Natural killer cell (primary cell): ENCODE measurements around the gene RXFP2. TPM values are rescaled to one million over a fixed set of nuclear protein-coding genes. Genes with fewer than 3 reads are reported as not detected.

Experiments
- ATAC-seq, 3 donors: fragments of 150-1000 bp in 2 of 3; fragments of 200-7000 bp in 1 of 3; cut with Tn5 transposase; 1 replicate in 1 of 3; 2 replicates in 2 of 3; pipeline ENCODE4 v1.10.0; 2021; ENCODE audit warnings: mild to moderate bottlenecking in 2 of 3, moderate library complexity in 2 of 3
- DNase-seq, 2 donors: peaks; one replicate each; pipeline versions ENCODE4 v3.0.0 to v3.0.0-alpha.2; 2013 to 2021; ENCODE audit warnings: mixed read lengths in 1 of 2
- H3K27ac ChIP-seq: one replicate; pipeline ENCODE4 v1.5.1; 2013; ENCODE audit warnings: mild to moderate bottlenecking, low read length
- H3K27me3 ChIP-seq: one replicate; pipeline ENCODE4 v1.6.1; 2013; ENCODE audit warnings: low read length; ENCODE audit not compliant: control insufficient read depth, insufficient read depth
- H3K36me3 ChIP-seq: one replicate; pipeline ENCODE4 v1.6.1; 2013; ENCODE audit warnings: low read length; ENCODE audit not compliant: control insufficient read depth, insufficient read depth
- H3K4me1 ChIP-seq: one replicate; pipeline ENCODE4 v1.6.1; 2013; ENCODE audit warnings: low read length; ENCODE audit not compliant: control insufficient read depth, insufficient read depth
- H3K4me3 ChIP-seq: one replicate; pipeline ENCODE4 v1.5.1; 2013; ENCODE audit warnings: low read length
- H3K9me3 ChIP-seq: one replicate; pipeline ENCODE4 v1.6.1; 2013; ENCODE audit warnings: low read length; ENCODE audit not compliant: control insufficient read depth, insufficient read depth
- H3K27ac Mint-ChIP-seq, 2 donors: one replicate each; pipeline ENCODE4 v1.8.0; 2022; ENCODE audit warnings: mild to moderate bottlenecking in 2 of 2, mixed read lengths in 2 of 2, moderate library complexity in 1 of 2
- H3K27me3 Mint-ChIP-seq, 2 donors: one replicate each; pipeline ENCODE4 v1.8.0; 2022; ENCODE audit warnings: low read depth in 2 of 2, mixed read lengths in 2 of 2
- H3K36me3 Mint-ChIP-seq: one replicate; pipeline ENCODE4 v1.8.0; 2022; ENCODE audit warnings: mixed read lengths
- H3K4me1 Mint-ChIP-seq, 2 donors: one replicate each; pipeline ENCODE4 v1.8.0; 2022; ENCODE audit warnings: mixed read lengths in 2 of 2
- H3K4me3 Mint-ChIP-seq: one replicate; pipeline ENCODE4 v1.8.0; 2022; ENCODE audit warnings: mild to moderate bottlenecking, moderate library complexity, mixed read lengths
- H3K9me3 Mint-ChIP-seq, 2 donors: one replicate each; pipeline ENCODE4 v1.8.0; 2022; ENCODE audit warnings: mixed read lengths in 2 of 2
- CTCF ChIP-seq: fragments of 200-600 bp; IDR thresholded peaks from one replicate; pipeline ENCODE4 v1.8.0; 2022; ENCODE audit warnings: antibody characterized with exemption
- WGBS: methylation state at CpG from one replicate; pipeline ENCODE4 v1.1.7; 2013; ENCODE audit warnings: missing lambda C conversion rate; ENCODE audit not compliant: insufficient coverage; 5-methylcytosine and 5-hydroxymethylcytosine counted together
- intact Hi-C: fragments of 100-400 bp; cut with micrococcal nuclease; formaldehyde crosslinking; loops from one replicate; pipeline ENCODE4 v1.14.2; 2022
- total RNA-seq, 4 donors: library from RNA; stranded (reverse); fragments of 120-200 nt in 1 of 4; gene quantifications; one replicate each; pipeline versions ENCODE4 v1.2.3 to v1.2.4, GENCODE V29; 2013 to 2022

The RXFP2 gene
- total RNA-seq, 3 donors from 2014 or later (not counting 1 experiment from before 2014, with no cell fraction given) = not detected

GRCh38 chr13:31794452-31794851 lies 55.1 kb downstream of the RXFP2 start:
- DNase-seq (no peak), ATAC-seq (no peak)
- no peak overlapping the region for H3K27ac ChIP-seq
- Mint-ChIP-seq H3K4me3 (no peak overlapping the region), H3K9me3 (no peaks in the 10 kb centered on the region), H3K27me3 (peaks cover 0 to 8% of the 10 kb centered on the region in 2 donors), H3K4me1 (peaks cover 0 to 5% of the 10 kb centered on the region in 2 donors), H3K27ac (no peak overlapping the region), H3K36me3 (no peaks in the 10 kb centered on the region)
- no peak for TF ChIP-seq CTCF
- no peak overlapping the region for H3K4me3 ChIP-seq
- intact Hi-C loops = no loop called here
- no peaks in the 10 kb centered on the region for H3K27me3 ChIP-seq
- no peaks in the 10 kb centered on the region for H3K36me3 ChIP-seq
- no peaks in the 10 kb centered on the region for H3K4me1 ChIP-seq
- WGBS = 91% methylated on average over 3 of the region's 3 CpGs
- no peaks in the 10 kb centered on the region for H3K9me3 ChIP-seq

- no peaks in the 10 kb centered on the region for H3K9me3 ChIP-seq
- H3K27me3 ChIP-seq = no peaks in the 10 kb centered on the region
- Mint-ChIP-seq H3K27me3 (peaks cover 0 to 6% of the 10 kb centered on the region in 2 donors), H3K9me3 (no peaks in the 10 kb centered on the region), H3K27ac (no peak overlapping the region), H3K36me3 (no peaks in the 10 kb centered on the region), H3K4me1 (peaks cover 15 to 21% of the 10 kb centered on the region in 2 donors), H3K4me3 (no peak overlapping the region)
- 38% methylated on average over 4 of the region's 7 CpGs for WGBS
- H3K4me1 ChIP-seq = peaks cover 5% of the 10 kb centered on the region
- H3K27ac ChIP-seq = no peak overlapping the region
- intact Hi-C loops = no loop called here
- DNase-seq (no peak), ATAC-seq (no peak)
- no peaks in the 10 kb centered on the region for H3K36me3 ChIP-seq
- TF ChIP-seq CTCF = no peak
- no peak overlapping the region for H3K4me3 ChIP-seq
These were observed 57.9 kb downstream of the RXFP2 start for GRCh38 chr13:31797154-31797775.

- 68% methylated on average over 3 of the region's 4 CpGs for WGBS
- no peak overlapping the region for H3K4me3 Mint-ChIP-seq
- DNase-seq (no peak), ATAC-seq (no peak)
- no peaks in the 10 kb centered on the region for H3K9me3 Mint-ChIP-seq
- H3K27ac ChIP-seq = no peak overlapping the region
- no peaks in the 10 kb centered on the region for H3K27me3 ChIP-seq
- no peaks in the 10 kb centered on the region for H3K9me3 ChIP-seq
- no peak for TF ChIP-seq CTCF
- intact Hi-C loops = no loop called here
- peaks cover 11% of the 10 kb centered on the region for H3K4me1 ChIP-seq
- no peak overlapping the region for H3K4me3 ChIP-seq
- peaks cover 25 to 30% of the 10 kb centered on the region in 2 donors for H3K4me1 Mint-ChIP-seq
- H3K36me3 Mint-ChIP-seq = no peaks in the 10 kb centered on the region
- no peaks in the 10 kb centered on the region for H3K36me3 ChIP-seq
- peaks cover 0 to 6% of the 10 kb centered on the region in 2 donors for H3K27me3 Mint-ChIP-seq
- no peak overlapping the region for H3K27ac Mint-ChIP-seq
These were observed 58.9 kb downstream of the RXFP2 start for GRCh38 chr13:31798189-31798588.

GRCh38 chr13:31801088-31801487 lies 61.8 kb downstream of the RXFP2 start:
- Histone ChIP-seq H3K27ac (no peak overlapping the region), H3K4me1 (peaks cover 11% of the 10 kb centered on the region), H3K4me3 (no peak overlapping the region), H3K27me3 (no peaks in the 10 kb centered on the region), H3K36me3 (no peaks in the 10 kb centered on the region), H3K9me3 (no peaks in the 10 kb centered on the region)
- intact Hi-C loops = loop anchor here (10.0 kb wide), 1 partner anchor 124 kb away; no protein-coding TSS in a partner anchor
- H3K36me3 Mint-ChIP-seq = no peaks in the 10 kb centered on the region
- peak overlapping the region; percentile 4 for H3K4me3 Mint-ChIP-seq
- peak overlapping the region in 1 of 2 donors; percentile 57 for H3K27ac Mint-ChIP-seq
- DNase-seq (no peak), ATAC-seq (peak in 2 of 3 donors; percentile 40 to 57)
- no peak for TF ChIP-seq CTCF
- H3K4me1 Mint-ChIP-seq = peaks cover 26 to 39% of the 10 kb centered on the region in 2 donors
- peaks cover 0 to 3% of the 10 kb centered on the region in 2 donors for H3K27me3 Mint-ChIP-seq
- H3K9me3 Mint-ChIP-seq = no peaks in the 10 kb centered on the region
- WGBS = 71% methylated on average over 6 of the region's 6 CpGs
